ENCODE data around the gene SLC2A8.

SLC2A8 gene

DNA sequence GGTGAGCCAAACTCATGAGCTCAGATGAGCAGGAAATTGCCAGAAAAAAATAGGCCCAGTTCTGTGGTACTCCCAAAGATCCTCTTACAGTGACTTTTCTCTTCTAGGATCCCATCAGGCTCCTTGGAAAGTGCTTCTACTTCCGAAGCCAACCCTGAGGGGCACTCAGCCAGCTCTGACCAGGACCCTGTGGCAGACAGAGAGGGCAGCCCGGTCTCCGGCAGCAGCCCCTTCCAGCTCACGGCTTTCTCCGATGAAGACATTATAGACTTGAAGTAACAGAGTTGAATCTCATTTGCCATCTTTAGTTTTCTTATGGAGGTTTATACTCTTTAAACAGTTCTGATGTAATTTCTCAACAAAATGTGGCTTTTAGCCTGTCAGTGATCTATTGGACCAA lies 4.0 kb upstream of the SLC2A8 start:
- H3K9me3 ChIP-seq (ENCODE audit: low read length), result no peaks in the 10 kb centered on the region
- peaks cover 16% of the 10 kb centered on the region for H3K4me1 ChIP-seq (ENCODE audit: insufficient read depth, low read length, severe bottlenecking)
- H3K4me2 ChIP-seq (ENCODE audit: low read length), result no peak overlapping the region
- no peaks in the 10 kb centered on the region for H3K79me2 ChIP-seq (ENCODE audit: insufficient read depth, low read length)
- H4K20me1 ChIP-seq (ENCODE audit: insufficient read depth, low read length), result no peaks in the 10 kb centered on the region
- no peaks in the 10 kb centered on the region for H3K36me3 ChIP-seq (ENCODE audit: insufficient read depth, low read length)
- no peak overlapping the region for H2AFZ ChIP-seq (ENCODE audit: low read length)
- H3K27me3 ChIP-seq (ENCODE audit: insufficient read depth, low read length), result no peaks in the 10 kb centered on the region
- H3K4me3 ChIP-seq (ENCODE audit: low read depth, low read length, poor library complexity, severe bottlenecking), result no peak overlapping the region
- H3K9me2 ChIP-seq (ENCODE audit: low read depth, low read length), result no peaks in the 10 kb centered on the region
- no peak overlapping the region for H3K27ac ChIP-seq (ENCODE audit: low read depth, low read length, poor library complexity, severe bottlenecking)
- H3F3A ChIP-seq (ENCODE audit: insufficient read depth, low read length), result no peaks in the 10 kb centered on the region
- no peak overlapping the region for H3K9ac ChIP-seq (ENCODE audit: low read length)
- no peak for TF ChIP-seq EZH2 (IDR thresholded peaks at IDR 0.05; ENCODE audit: borderline replicate concordance, low read length)
- TF ChIP-seq, protein P1, sequence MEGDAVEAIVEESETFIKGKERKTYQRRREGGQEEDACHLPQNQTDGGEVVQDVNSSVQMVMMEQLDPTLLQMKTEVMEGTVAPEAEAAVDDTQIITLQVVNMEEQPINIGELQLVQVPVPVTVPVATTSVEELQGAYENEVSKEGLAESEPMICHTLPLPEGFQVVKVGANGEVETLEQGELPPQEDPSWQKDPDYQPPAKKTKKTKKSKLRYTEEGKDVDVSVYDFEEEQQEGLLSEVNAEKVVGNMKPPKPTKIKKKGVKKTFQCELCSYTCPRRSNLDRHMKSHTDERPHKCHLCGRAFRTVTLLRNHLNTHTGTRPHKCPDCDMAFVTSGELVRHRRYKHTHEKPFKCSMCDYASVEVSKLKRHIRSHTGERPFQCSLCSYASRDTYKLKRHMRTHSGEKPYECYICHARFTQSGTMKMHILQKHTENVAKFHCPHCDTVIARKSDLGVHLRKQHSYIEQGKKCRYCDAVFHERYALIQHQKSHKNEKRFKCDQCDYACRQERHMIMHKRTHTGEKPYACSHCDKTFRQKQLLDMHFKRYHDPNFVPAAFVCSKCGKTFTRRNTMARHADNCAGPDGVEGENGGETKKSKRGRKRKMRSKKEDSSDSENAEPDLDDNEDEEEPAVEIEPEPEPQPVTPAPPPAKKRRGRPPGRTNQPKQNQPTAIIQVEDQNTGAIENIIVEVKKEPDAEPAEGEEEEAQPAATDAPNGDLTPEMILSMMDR (IDR thresholded peaks at IDR 0.05; ENCODE audit: low read length), result no peak

- Histone ChIP-seq H4K20me1 (ENCODE audit: insufficient read depth, low read length) (no peaks in the 10 kb centered on the region), H3K27ac (ENCODE audit: low read depth, low read length, poor library complexity, severe bottlenecking) (no peak overlapping the region), H3K4me1 (ENCODE audit: insufficient read depth, low read length, severe bottlenecking) (peaks cover 18% of the 10 kb centered on the region), H3K4me3 (ENCODE audit: low read depth, low read length, poor library complexity, severe bottlenecking) (no peak overlapping the region), H3K9me2 (ENCODE audit: low read depth, low read length) (no peaks in the 10 kb centered on the region), H3K79me2 (ENCODE audit: insufficient read depth, low read length) (no peaks in the 10 kb centered on the region), H3K27me3 (ENCODE audit: insufficient read depth, low read length) (no peaks in the 10 kb centered on the region), H3F3A (ENCODE audit: insufficient read depth, low read length) (no peaks in the 10 kb centered on the region), H2AFZ (ENCODE audit: low read length) (no peak overlapping the region), H3K9me3 (ENCODE audit: low read length) (no peaks in the 10 kb centered on the region), H3K36me3 (ENCODE audit: insufficient read depth, low read length) (no peaks in the 10 kb centered on the region), H3K4me2 (ENCODE audit: low read length) (no peak overlapping the region), H3K9ac (ENCODE audit: low read length) (no peak overlapping the region)
- TF ChIP-seq, protein P1 (IDR thresholded peaks at IDR 0.05; ENCODE audit: low read length), result no peak
- TF ChIP-seq EZH2 (IDR thresholded peaks at IDR 0.05; ENCODE audit: borderline replicate concordance, low read length), result no peak
Observed at GRCh38 chr9:127393645-127394044, 3.3 kb upstream of the SLC2A8 start.

DNA sequence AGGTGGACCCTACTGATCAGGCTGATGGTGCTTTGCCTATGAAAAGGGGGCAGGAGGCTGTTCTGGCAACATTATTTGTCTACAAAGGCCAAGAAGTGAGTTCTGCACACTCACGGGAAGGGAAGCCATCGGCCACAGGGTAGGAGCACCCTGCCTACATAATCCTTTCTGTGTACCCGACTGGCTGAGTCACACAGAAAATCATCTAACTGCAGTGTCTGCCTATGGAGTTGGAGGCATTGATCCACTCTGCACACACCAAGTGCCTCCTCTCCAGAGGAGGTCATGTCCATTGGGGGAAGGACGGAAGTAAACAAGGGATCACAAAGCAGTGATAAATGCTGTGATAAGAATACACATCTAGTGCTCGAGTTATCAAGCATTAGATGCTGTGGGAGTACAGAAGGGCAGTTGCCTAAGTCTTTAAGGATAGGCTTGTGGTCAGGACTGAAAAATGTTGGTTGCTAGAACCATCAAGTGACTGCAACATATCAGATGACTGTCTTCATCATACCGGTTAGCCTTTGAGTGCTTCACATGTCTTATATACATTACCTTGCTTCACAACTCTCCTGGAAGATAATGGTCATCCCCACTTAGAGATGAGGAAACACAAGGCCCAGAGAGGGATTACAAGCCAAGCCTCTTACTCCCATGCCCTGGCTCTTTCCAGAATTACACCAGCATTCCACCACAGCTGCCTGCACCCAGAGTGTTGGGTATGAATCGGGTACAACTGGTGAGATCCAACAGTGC lies 1.3 kb upstream of the SLC2A8 start:
- H4K20me1 ChIP-seq (ENCODE audit: insufficient read depth, low read length), result no peaks in the 10 kb centered on the region
- H3K27me3 ChIP-seq (ENCODE audit: insufficient read depth, low read length), result no peaks in the 10 kb centered on the region
- H3K9me2 ChIP-seq (ENCODE audit: low read depth, low read length), result no peaks in the 10 kb centered on the region
- H2AFZ ChIP-seq (ENCODE audit: low read length), result no peak overlapping the region
- no peaks in the 10 kb centered on the region for H3F3A ChIP-seq (ENCODE audit: insufficient read depth, low read length)
- H3K4me2 ChIP-seq (ENCODE audit: low read length), result peak overlapping the region; percentile 63
- H3K9me3 ChIP-seq (ENCODE audit: low read length), result no peaks in the 10 kb centered on the region
- TF ChIP-seq, protein P1 (IDR thresholded peaks at IDR 0.05; ENCODE audit: low read length), result no peak
- no peak for TF ChIP-seq EZH2 (IDR thresholded peaks at IDR 0.05; ENCODE audit: borderline replicate concordance, low read length)
- H3K9ac ChIP-seq (ENCODE audit: low read length), result peak overlapping the region; percentile 34; the same call in 1 of the 2 replicates
- no peaks in the 10 kb centered on the region for H3K79me2 ChIP-seq (ENCODE audit: insufficient read depth, low read length)
- peak overlapping the region; percentile 54 for H3K4me3 ChIP-seq (ENCODE audit: low read depth, low read length, poor library complexity, severe bottlenecking)
- no peaks in the 10 kb centered on the region for H3K36me3 ChIP-seq (ENCODE audit: insufficient read depth, low read length)
- no peak overlapping the region for H3K27ac ChIP-seq (ENCODE audit: low read depth, low read length, poor library complexity, severe bottlenecking)
- H3K4me1 ChIP-seq (ENCODE audit: insufficient read depth, low read length, severe bottlenecking), result peaks cover 18% of the 10 kb centered on the region
